Posterior vena cava (tissue), 2 donors: ENCODE measurements around the gene SEC61A1. TPM values are rescaled to one million over a fixed set of nuclear protein-coding genes. Genes with fewer than 3 reads are reported as not detected.

ENCODE experiments used
- DNase-seq: peaks from one replicate; pipeline ENCODE4 v3.0.0-alpha.2; 2020; ENCODE audit warnings: low spot score
- intact Hi-C, 2 donors: fragments of 100-400 bp; cut with DNase I; formaldehyde crosslinking; loops; one replicate each; pipeline versions ENCODE4 v1.14.1 to v1.14.2; 2022 to 2023
- total RNA-seq, 2 donors: library from RNA; stranded (reverse); fragmentation: NEBNext Ultra II Directional; extraction: Animal tissue kit (Norgen Biotek cat#: 25700); gene quantifications; one replicate each; pipeline ENCODE4 v1.2.1, GENCODE V29; 2021
- donor health status: DM: yes; HTN: yes; CAD: no.
- donor health status: DM: yes; HTN: yes; CAD: no.

Gene SEC61A1
- total RNA-seq, 2 donors from 2014 or later = 188 to 199 TPM

DNA sequence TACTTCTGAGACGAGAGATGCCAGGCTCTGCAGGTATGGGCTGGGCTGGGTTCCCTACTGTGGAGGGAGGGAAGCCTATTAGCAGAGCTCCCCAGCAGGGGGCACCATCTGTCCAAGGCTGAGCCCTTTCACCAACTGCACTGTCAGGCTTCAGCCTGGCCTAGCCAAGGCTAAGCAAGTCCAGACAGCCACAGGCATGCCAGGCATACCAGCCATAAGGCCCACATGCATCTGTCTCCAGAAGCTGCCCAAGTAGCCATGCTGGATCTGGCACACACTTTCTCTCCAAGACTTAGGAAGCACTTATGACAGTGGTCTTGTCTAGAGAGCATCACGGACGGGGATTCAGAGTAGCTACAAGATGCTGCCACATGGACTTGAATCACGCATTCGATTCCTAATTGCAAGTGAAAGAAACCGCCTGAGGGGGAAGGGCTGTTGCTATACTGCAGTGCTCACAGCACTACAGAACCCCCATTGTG, 43.0 kb downstream of the SEC61A1 start:
- intact Hi-C loops = loop anchor here (5.0 to 10.0 kb wide), 3 partner anchors 400 to 520 kb away; partner anchors contain the start of gene GATA2 (in 1 of the 2)
- peak; percentile 92 for DNase-seq

DNA sequence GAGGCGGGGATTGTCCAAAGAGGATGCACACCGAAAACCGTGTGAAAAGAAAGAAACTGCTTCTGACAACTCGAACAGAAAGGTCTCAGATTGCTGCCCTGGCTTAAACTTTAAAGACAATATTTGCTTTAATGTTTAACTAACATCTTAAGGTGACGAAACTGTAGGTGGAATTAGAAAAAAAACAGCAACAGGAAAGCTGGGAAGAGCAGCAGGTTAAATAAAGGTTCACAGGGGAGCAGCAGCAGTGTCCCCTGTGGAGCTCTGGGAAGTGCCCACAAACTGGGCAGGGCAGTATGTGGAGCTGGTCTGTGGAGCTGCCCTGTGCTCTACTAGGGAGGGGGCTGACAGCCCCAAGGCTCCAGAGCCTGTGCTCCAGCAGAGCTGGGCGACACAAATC, 46.0 kb downstream of the SEC61A1 start:
- no peak for DNase-seq
- intact Hi-C loops = loop anchor here (5.0 to 10.0 kb wide), 3 partner anchors 397 to 517 kb away; partner anchors contain the start of gene GATA2 (in 1 of the 2)

DNA sequence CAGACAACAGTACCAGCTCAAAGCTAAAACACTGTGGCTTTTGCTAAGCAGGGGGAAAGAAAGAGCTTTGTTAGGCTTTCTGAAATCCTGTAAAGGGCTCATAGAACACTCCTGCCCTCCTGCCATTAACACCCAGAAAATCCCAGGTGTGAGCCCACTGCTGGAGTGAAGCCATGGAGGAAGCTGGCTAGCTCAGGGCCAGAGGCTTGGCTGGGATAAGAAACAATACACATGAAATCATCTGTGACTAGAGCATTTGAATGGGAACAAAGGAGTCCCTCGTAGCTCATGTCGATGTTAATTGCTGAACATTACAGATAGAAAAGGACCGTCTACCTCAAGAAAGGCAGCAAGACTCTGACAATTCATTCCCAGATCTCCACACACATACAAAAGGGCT, 47.9 kb downstream of the SEC61A1 start:
- no peak for DNase-seq
- intact Hi-C loops = no loop called here

DNA sequence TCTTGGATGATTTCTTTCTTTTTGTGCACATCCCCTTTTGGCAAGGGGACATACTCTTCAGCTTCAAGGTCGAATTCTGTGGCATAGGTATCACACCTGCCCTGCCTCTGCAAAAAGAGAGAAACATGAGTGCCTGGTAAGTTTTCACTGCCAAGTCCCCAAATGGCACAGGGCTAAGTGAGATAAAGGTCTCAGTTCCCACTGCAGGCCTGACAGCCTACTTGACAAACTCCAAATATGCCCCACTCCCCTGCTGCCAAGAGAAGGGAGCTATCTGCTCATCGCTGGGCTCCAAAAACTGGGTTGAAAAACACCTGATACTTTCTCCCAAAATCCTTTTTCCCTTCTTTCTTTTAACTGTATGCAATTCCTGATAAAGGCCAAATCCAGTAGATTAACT, 48.4 kb downstream of the SEC61A1 start:
- no peak for DNase-seq
- intact Hi-C loops = no loop called here

DNA sequence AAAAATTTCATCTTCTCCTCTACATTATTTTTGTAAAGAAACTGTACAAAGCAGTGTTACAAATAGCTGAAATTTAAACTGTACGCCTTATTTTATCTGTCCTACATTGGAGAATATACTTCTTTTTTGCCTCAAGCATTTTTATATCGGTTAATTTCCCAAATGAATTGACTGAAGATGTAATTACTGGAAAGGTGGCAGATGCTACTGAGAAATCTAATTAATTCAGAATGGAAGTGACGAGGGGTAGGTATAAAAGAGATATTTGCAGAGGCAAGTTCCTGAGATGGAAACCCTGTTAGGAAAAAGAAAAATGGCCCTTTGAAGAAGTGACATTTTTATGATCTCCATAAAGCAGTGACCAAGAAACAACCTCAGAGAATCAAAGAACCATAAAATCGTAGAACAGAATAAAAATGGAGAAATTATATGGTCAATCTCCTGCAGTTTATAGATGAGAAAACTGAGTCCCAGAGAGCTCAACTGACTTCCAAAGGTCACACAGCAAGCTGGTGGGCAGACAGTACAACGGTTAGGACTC, 51.0 kb downstream of the SEC61A1 start:
- DNase-seq = no peak
- intact Hi-C loops = no loop called here

- DNase-seq = no peak
These were observed 55.6 kb downstream of the SEC61A1 start for GRCh38 chr3:128107834-128108233.

GRCh38 chr3:128111147-128111546, 58.9 kb downstream of the SEC61A1 start:
- intact Hi-C loops = no loop called here
- DNase-seq = no peak

More at GRCh38 chr3:128107834-128108233, 55.6 kb downstream of the SEC61A1 start:
- intact Hi-C loops = no loop called here

DNA sequence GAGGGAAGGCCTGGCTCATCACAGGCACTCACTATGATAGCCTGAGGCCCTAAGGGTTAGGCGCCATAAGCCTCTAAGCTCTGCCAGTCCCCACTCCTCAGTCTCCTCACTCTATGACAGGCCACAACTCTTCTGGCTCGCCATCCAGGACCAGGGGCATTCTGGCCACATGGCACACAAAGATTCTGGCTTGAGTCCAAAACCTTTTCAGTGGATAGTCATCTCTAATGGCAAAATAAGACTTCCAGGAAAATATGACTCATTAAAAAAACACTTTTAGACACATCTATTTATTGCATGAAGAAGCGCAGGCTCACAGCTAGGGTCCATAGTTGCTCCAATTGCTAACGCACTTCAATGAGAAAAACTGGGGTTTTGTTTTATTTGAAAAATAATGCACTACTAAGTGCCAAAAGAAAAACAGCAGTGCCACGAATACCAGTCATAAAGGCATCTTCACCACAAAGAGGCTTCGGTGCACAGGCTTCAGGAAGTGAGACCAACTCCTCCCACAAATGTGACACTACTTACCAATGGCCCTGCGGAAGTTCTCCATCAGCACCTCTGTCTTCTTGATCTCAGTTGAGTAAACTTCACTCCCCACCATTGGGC, 60.2 kb downstream of the SEC61A1 start:
- DNase-seq = no peak
- intact Hi-C loops = no loop called here

GRCh38 chr3:128113817-128114794, 61.9 kb downstream of the SEC61A1 start:
- intact Hi-C loops = no loop called here
- DNase-seq = no peak

Other genes starting within 250 kb of the SEC61A1 start
- gene MGLL, start 229.9 kb upstream of the SEC61A1 start, total RNA-seq = 100 to 1,000 TPM; 107 to 216 TPM
- gene KBTBD12, start 137.2 kb upstream of the SEC61A1 start, total RNA-seq = 1 to 10 TPM; 2.1 to 3.0 TPM
- 10 to 100 TPM; 18.4 to 19.0 TPM for gene RUVBL1, start 71.4 kb downstream of the SEC61A1 start, total RNA-seq
- 10 to 100 TPM; 12.9 to 13.0 TPM for gene EEFSEC, start 101.0 kb downstream of the SEC61A1 start, total RNA-seq